CD4-positive, alpha-beta T cell (primary cell): ENCODE results near the gene MAMLD1. TPM values are rescaled to one million over a fixed set of nuclear protein-coding genes. Genes with fewer than 3 reads are reported as not detected.

ENCODE experiments used
- ATAC-seq: fragments of 200-7000 bp; cut with Tn5 transposase; one replicate; pipeline ENCODE4 v1.10.0; 2022; ENCODE audit warnings: mild to moderate bottlenecking; ENCODE audit not compliant: poor library complexity
- CTCF ChIA-PET: fragments of 350-600 bp; sonication (Branson Sonifier 250); formaldehyde crosslinking; loops from one replicate; lab custom pipeline; 2021; ENCODE audit warnings: antibody characterized with exemption, inconsistent platforms; lab: Charles Lee
- POLR2A ChIA-PET: fragments of 350-600 bp; sonication (Branson Sonifier 250); formaldehyde crosslinking; loops from one replicate; lab custom pipeline; 2021; ENCODE audit warnings: antibody characterized with exemption, inconsistent platforms; lab: Charles Lee
- DNase-seq, 14 experiments: peaks; one replicate each; pipeline ENCODE4 v3.0.0-alpha.2; 2013 to 2020; ENCODE audit warnings: mixed read lengths in 2 of 14
- H3K27ac ChIP-seq, 2 donors: one replicate each; pipeline versions ENCODE4 v1.5.1 to v1.7.0; 2013; ENCODE audit warnings: low read length in 2 of 2, low read depth in 1 of 2, mild to moderate bottlenecking in 1 of 2
- H3K27me3 ChIP-seq, 2 experiments: 1 replicate in 1 of 2; 2 replicates in 1 of 2; pipeline versions ENCODE4 v1.6.1 to v1.7.0; 2013; ENCODE audit warnings: low read length in 2 of 2, control low read depth in 1 of 2, mild to moderate bottlenecking in 1 of 2, moderate library complexity in 1 of 2; ENCODE audit not compliant: insufficient read depth in 2 of 2, control insufficient read depth in 1 of 2
- H3K36me3 ChIP-seq: one replicate; pipeline ENCODE4 v1.6.1; 2013; ENCODE audit warnings: low read length, control low read depth; ENCODE audit not compliant: insufficient read depth
- H3K4me1 ChIP-seq: one replicate; pipeline ENCODE4 v1.6.1; 2013; ENCODE audit warnings: low read length, control low read depth; ENCODE audit not compliant: insufficient read depth
- H3K4me3 ChIP-seq: one replicate; pipeline ENCODE4 v1.5.1; 2013; ENCODE audit warnings: mild to moderate bottlenecking, low read length, moderate library complexity
- H3K9me3 ChIP-seq, 2 experiments: 1 replicate in 1 of 2; 2 replicates in 1 of 2; pipeline versions ENCODE4 v1.6.1 to v1.7.0; 2013; ENCODE audit warnings: low read length in 2 of 2, mild to moderate bottlenecking in 2 of 2, control low read depth in 1 of 2, moderate library complexity in 1 of 2; ENCODE audit not compliant: control insufficient read depth in 1 of 2, insufficient read depth in 1 of 2
- H3K27ac Mint-ChIP-seq: one replicate; pipeline ENCODE4 v1.8.0; 2020; ENCODE audit warnings: mixed read lengths
- H3K27me3 Mint-ChIP-seq: one replicate; pipeline ENCODE4 v1.8.0; 2021; ENCODE audit warnings: mixed read lengths
- H3K36me3 Mint-ChIP-seq: one replicate; pipeline ENCODE4 v1.8.0; 2021; ENCODE audit warnings: low read depth, mixed read lengths
- H3K4me1 Mint-ChIP-seq: one replicate; pipeline ENCODE4 v1.8.0; 2021; ENCODE audit warnings: low read depth, mixed read lengths
- H3K4me3 Mint-ChIP-seq: one replicate; pipeline ENCODE4 v1.8.0; 2020; ENCODE audit warnings: mild to moderate bottlenecking, mixed read lengths
- H3K9me3 Mint-ChIP-seq: one replicate; pipeline ENCODE4 v1.8.0; 2020; ENCODE audit warnings: mixed read lengths
- intact Hi-C, 2 experiments: fragments of 100-400 bp; cut with DNase I in 1 of 2; cut with micrococcal nuclease in 1 of 2; formaldehyde crosslinking; loops; one replicate each; pipeline versions ENCODE4 v1.15.1 to v1.9.0; 2023 to 2025; cut with DNase I, micrococcal nuclease
- polyA plus RNA-seq, 2 donors: library from polyadenylated mRNA; unstranded; fragments of 120-200 nt; gene quantifications; one replicate each; pipeline ENCODE4 v1.2.1, GENCODE V29; 2013
- total RNA-seq, 174 experiments: library from RNA in 2 of 174; stranded (reverse) in 2 of 174; gene quantifications; one replicate each; pipeline ENCODE4 v1.2.3 and lab custom pipeline; 2021 to 2026
- TF ChIP-seq, protein P1 (sequence below): fragments of 200-600 bp; IDR thresholded peaks from one replicate; pipeline ENCODE4 v1.8.0; 2022; ENCODE audit warnings: antibody characterized with exemption, mild to moderate bottlenecking

Gene MAMLD1, protein sequence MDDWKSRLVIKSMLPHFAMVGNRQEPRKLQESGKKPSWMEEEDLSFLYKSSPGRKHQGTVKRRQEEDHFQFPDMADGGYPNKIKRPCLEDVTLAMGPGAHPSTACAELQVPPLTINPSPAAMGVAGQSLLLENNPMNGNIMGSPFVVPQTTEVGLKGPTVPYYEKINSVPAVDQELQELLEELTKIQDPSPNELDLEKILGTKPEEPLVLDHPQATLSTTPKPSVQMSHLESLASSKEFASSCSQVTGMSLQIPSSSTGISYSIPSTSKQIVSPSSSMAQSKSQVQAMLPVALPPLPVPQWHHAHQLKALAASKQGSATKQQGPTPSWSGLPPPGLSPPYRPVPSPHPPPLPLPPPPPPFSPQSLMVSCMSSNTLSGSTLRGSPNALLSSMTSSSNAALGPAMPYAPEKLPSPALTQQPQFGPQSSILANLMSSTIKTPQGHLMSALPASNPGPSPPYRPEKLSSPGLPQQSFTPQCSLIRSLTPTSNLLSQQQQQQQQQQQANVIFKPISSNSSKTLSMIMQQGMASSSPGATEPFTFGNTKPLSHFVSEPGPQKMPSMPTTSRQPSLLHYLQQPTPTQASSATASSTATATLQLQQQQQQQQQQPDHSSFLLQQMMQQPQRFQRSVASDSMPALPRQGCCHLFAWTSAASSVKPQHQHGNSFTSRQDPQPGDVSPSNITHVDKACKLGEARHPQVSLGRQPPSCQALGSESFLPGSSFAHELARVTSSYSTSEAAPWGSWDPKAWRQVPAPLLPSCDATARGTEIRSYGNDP
- total RNA-seq (under 1 TPM; 0.45 to 0.96 TPM), total RNA-seq (lab: John Stamatoyannopoulos, UW) (0.07 to 34.0 (median 1.4) reads per million in 172 experiments)
- 1.6 TPM for polyA plus RNA-seq (2013, experiment 1 of 2)
- 1.6 TPM for polyA plus RNA-seq (2013, experiment 2 of 2)

DNA sequence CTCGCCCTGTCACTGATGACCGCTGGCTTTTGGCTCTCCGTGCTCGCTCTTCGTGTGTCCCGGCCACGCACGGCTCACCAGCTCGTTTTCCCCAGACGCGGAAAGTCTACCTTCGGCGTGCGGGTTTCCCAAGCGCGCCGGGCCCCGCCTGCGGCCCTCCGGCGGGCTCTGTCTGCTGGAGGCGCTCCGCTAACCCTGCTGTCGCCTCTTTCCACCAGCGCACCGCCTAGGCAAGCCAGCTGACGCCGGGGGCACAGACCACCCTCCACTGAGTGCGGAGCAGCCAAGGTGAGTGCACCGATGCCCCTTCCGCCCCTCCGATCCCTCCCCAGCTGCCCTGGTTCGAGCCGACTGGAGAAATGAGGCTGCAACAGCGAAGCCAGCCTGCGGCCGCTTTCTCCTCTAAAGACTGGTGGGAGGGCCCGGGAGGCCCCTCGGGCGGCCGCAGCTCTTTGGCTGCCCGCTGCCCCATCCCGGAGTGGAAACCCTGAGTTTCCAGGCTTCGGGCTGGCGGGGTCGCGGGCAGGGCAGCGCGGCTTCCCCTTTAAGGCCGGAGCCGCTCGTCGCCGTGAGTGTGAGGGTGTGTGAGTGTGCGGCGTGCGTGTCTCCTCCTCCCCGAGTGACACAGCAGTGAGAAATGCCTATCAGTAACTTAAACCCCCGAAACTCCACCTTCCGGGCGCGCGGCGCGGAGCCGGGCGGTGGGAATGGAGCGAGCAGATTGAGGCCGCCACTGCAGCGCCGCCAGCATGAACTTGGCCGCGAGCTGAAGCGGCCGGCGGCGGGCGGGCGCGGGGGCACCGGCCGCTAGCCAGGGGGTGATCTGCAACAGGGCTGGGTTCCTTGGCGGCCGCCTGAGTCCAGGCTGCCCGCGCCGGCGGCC, at the start of gene MAMLD1:
Gene MAMLD1, plus strand, starts transcription at position 719 of the 883 bp plus-strand sequence. CDS start 82,200 bp downstream, outside the sequence.
- CTCF ChIA-PET: no interaction called here
- peak within 1 kb of the TSS; percentile 64 for H3K4me3 ChIP-seq
- H3K9me3 Mint-ChIP-seq: no peaks in the 10 kb centered on the region

DNA sequence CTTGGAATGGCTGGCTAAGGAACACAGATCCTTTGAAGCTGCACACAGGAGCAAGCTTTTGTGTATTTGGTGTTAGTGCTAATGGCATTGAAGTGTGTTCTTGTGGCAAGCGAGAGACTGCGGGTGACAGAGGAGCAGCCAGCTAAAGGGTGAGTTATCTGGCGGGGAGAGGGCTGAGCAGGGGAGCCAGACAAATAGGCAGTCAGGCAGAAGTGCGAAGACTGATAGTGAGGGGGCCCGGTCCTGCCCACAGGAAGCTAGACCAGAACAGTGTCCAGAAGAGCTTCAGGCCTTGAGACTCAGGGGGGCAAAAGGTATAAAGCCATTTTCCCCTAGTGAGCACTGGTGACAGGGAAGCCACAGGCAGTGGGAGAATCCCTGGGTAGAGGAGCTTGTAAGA, 49.6 kb upstream of the MAMLD1 start:
- ChIA-PET POLR2A (no interaction called here), CTCF (no interaction called here)
- Mint-ChIP-seq H3K27ac (no peak overlapping the region), H3K4me3 (no peak overlapping the region), H3K36me3 (no peaks in the 10 kb centered on the region), H3K4me1 (no peaks in the 10 kb centered on the region), H3K27me3 (no peaks in the 10 kb centered on the region), H3K9me3 (no peaks in the 10 kb centered on the region)
- TF ChIP-seq, protein P1, sequence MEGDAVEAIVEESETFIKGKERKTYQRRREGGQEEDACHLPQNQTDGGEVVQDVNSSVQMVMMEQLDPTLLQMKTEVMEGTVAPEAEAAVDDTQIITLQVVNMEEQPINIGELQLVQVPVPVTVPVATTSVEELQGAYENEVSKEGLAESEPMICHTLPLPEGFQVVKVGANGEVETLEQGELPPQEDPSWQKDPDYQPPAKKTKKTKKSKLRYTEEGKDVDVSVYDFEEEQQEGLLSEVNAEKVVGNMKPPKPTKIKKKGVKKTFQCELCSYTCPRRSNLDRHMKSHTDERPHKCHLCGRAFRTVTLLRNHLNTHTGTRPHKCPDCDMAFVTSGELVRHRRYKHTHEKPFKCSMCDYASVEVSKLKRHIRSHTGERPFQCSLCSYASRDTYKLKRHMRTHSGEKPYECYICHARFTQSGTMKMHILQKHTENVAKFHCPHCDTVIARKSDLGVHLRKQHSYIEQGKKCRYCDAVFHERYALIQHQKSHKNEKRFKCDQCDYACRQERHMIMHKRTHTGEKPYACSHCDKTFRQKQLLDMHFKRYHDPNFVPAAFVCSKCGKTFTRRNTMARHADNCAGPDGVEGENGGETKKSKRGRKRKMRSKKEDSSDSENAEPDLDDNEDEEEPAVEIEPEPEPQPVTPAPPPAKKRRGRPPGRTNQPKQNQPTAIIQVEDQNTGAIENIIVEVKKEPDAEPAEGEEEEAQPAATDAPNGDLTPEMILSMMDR: no peak
- intact Hi-C loops: no loop called here
- no peak for DNase-seq
- no peaks in the 10 kb centered on the region for H3K9me3 ChIP-seq
- H3K4me1 ChIP-seq: no peaks in the 10 kb centered on the region
- no peak overlapping the region for H3K4me3 ChIP-seq
- no peak overlapping the region for H3K27ac ChIP-seq
- no peaks in the 10 kb centered on the region for H3K27me3 ChIP-seq
- no peak for ATAC-seq
- H3K36me3 ChIP-seq: no peaks in the 10 kb centered on the region

More for the DNA sequence above, at the start of gene MAMLD1:
- DNase-seq (peak in 13 of 14 experiments; percentile 17 to 79 (median 50)), ATAC-seq (peak; percentile 67)
- TF ChIP-seq, protein P1: no peak
- peak within 1 kb of the TSS; percentile 89 for H3K4me3 Mint-ChIP-seq
- Histone ChIP-seq H3K9me3 (no peaks in the 10 kb centered on the region), H3K27me3 (peaks cover 4 to 14% of the 10 kb centered on the region in 2 experiments), H3K4me1 (peaks cover 42% of the 10 kb centered on the region), H3K36me3 (no peaks in the 10 kb centered on the region), H3K27ac (no peak within 1 kb of the TSS)
- intact Hi-C loops: loop anchor here (10.0 kb wide), 2 partner anchors 122 to 212 kb away; no protein-coding TSS in a partner anchor
- H3K27ac Mint-ChIP-seq: no peak within 1 kb of the TSS
- H3K27me3 Mint-ChIP-seq: peaks cover 29% of the 10 kb centered on the region
- POLR2A ChIA-PET: interaction anchor here (0.8 to 1.9 kb wide), 5 partner anchors 47 to 212 kb away, joined by 3 to 11 read pairs (median 4); partner anchors contain the start of gene MTM1
- H3K4me1 Mint-ChIP-seq: peaks cover 33% of the 10 kb centered on the region
- H3K36me3 Mint-ChIP-seq: no peaks in the 10 kb centered on the region

DNA sequence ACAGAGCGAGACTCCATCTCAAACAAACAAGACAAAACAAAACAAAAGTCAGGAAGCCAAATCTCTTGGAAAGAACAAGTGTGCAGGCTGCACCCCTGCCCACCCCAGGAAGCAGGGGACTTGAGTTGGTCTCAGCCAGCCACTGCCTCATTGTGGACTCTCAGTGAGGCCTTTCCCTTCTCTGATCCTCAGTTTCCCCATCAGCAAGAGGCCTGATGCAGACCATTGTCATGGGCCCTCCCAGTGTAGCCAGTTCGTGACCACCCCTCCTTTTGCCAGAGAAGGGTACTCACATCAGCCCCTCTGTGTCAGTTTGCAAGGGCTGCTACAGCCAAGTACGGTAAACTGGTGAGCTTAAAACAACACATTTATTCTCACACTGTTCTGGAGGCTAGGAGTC, 48.9 kb upstream of the MAMLD1 start:
- no peak overlapping the region for H3K27ac Mint-ChIP-seq
- Histone ChIP-seq H3K4me1 (no peaks in the 10 kb centered on the region), H3K27me3 (no peaks in the 10 kb centered on the region), H3K36me3 (no peaks in the 10 kb centered on the region), H3K9me3 (no peaks in the 10 kb centered on the region), H3K27ac (no peak overlapping the region), H3K4me3 (no peak overlapping the region)
- no peaks in the 10 kb centered on the region for H3K4me1 Mint-ChIP-seq
- H3K27me3 Mint-ChIP-seq: no peaks in the 10 kb centered on the region
- H3K36me3 Mint-ChIP-seq: no peaks in the 10 kb centered on the region
- no peak for ATAC-seq
- DNase-seq: no peak
- H3K9me3 Mint-ChIP-seq: no peaks in the 10 kb centered on the region
- POLR2A ChIA-PET: no interaction called here
- TF ChIP-seq, protein P1: no peak
- no peak overlapping the region for H3K4me3 Mint-ChIP-seq
- intact Hi-C loops: no loop called here
- CTCF ChIA-PET: no interaction called here
